Upper lobe of left lung (tissue), 4 donors: ENCODE data around the gene ROR2.

ENCODE experiments used
- CTCF ChIP-seq, 6 experiments: fragments of 450-650 bp in 4 of 6; fragments of 200-600 bp in 2 of 6; sonication (generic) in 2 of 6; IDR thresholded peaks; one replicate each; pipeline ENCODE4 v1.5.1; 2016 to 2019; ENCODE audit warnings: antibody characterized with exemption in 6 of 6
- EP300 ChIP-seq, 4 donors: sonication (generic); formaldehyde crosslinking; IDR thresholded peaks; one replicate each; pipeline ENCODE4 v1.5.1; 2017; ENCODE audit warnings: antibody characterized with exemption in 4 of 4, control low read depth in 2 of 4
- POLR2AphosphoS5 ChIP-seq, 2 donors: sonication (generic); formaldehyde crosslinking; IDR thresholded peaks; one replicate each; pipeline ENCODE4 v1.5.1; 2017; ENCODE audit warnings: antibody characterized with exemption in 2 of 2

- TF ChIP-seq EP300 (IDR thresholded peaks at IDR 0.05) (no peak), CTCF (IDR thresholded peaks at IDR 0.05) (no peak), POLR2AphosphoS5 (IDR thresholded peaks at IDR 0.05) (no peak)
Observed at GRCh38 chr9:91693226-91693625, 256.8 kb downstream of the ROR2 start.
